ENCODE results near the gene CHST11. TPM values are rescaled to one million over a fixed set of nuclear protein-coding genes. Genes with fewer than 3 reads are reported as not detected.

CHST11 gene
- total RNA-seq, 1 experiment from 2014 or later, result 6.7 TPM

- Histone ChIP-seq H2BK12ac (ENCODE audit: insufficient read length, low read depth, low read length) (no peak overlapping the region), H3T11ph (ENCODE audit: low read length) (no peak overlapping the region), H3K9ac (ENCODE audit: extremely low read depth, insufficient read length, low read length) (no peak overlapping the region), H4K20me1 (ENCODE audit: control insufficient read depth, insufficient read depth, insufficient read length) (no peaks in the 10 kb centered on the region), H3K18ac (ENCODE audit: insufficient read length, low read depth, low read length) (no peak overlapping the region), H2AK5ac (ENCODE audit: insufficient read length, low read length) (no peak overlapping the region), H4K91ac (ENCODE audit: insufficient read length, low read depth, low read length) (no peak overlapping the region), H3K4me1 (ENCODE audit: insufficient read depth, low read length) (no peaks in the 10 kb centered on the region; the same call in 1 of the 2 replicates), H3K9me3 (ENCODE audit: control insufficient read depth, low read depth, low read length) (no peaks in the 10 kb centered on the region), H2BK120ac (ENCODE audit: low read depth, low read length, poor library complexity, severe bottlenecking) (no peak overlapping the region), H3K4ac (ENCODE audit: low read depth, low read length) (no peak overlapping the region), H4K5ac (ENCODE audit: insufficient read length, low read depth, low read length) (no peak overlapping the region), H3K79me1 (ENCODE audit: insufficient read depth, low read depth, low read length, poor library complexity, severe bottlenecking) (no peaks in the 10 kb centered on the region), H4K8ac (replicated peaks; ENCODE audit: insufficient read length, low read depth, low read length) (no peak overlapping the region), H3K23ac (ENCODE audit: insufficient read length, low read depth, low read length) (no peak overlapping the region), H2BK5ac (ENCODE audit: insufficient read length, low read length) (no peak overlapping the region), H3K27ac (ENCODE audit: insufficient read length, low read depth, low read length) (no peak overlapping the region), H3K79me2 (ENCODE audit: insufficient read depth, low read length) (no peaks in the 10 kb centered on the region), H2AFZ (ENCODE audit: low read length) (no peak overlapping the region), H2BK15ac (ENCODE audit: low read depth, low read length) (no peak overlapping the region), H3K56ac (ENCODE audit: insufficient read length, low read depth, low read length) (no peak overlapping the region), H3K4me2 (ENCODE audit: insufficient read depth, insufficient read length, low read length) (no peak overlapping the region), H3K14ac (ENCODE audit: insufficient read depth, low read length) (no peak overlapping the region), H2BK20ac (ENCODE audit: low read depth, low read length, poor library complexity, severe bottlenecking) (no peak overlapping the region), H3K27me3 (ENCODE audit: insufficient read depth, low read length) (no peaks in the 10 kb centered on the region), H3K23me2 (ENCODE audit: insufficient read length, low read depth, low read length, poor library complexity, severe bottlenecking) (no peaks in the 10 kb centered on the region)
- Mint-ChIP-seq H3K27me3 (ENCODE audit: low read depth) (no peaks in the 10 kb centered on the region; the same call in 1 of the 2 replicates), H3K4me1 (peaks cover 16 to 20% of the 10 kb centered on the region in 2 experiments), H3K9me3 (no peaks in the 10 kb centered on the region), H3K27ac (no peak overlapping the region), H3K36me3 (ENCODE audit: insufficient read depth in 1 of 3, low read depth in 3 of 3) (no peaks in the 10 kb centered on the region; a peak in 1 of 7 replicates), H3K4me3 (no peak overlapping the region)
- no peak for TF ChIP-seq CTCF (conservative IDR thresholded peaks at IDR 0.05)
- WGBS (ENCODE audit: extremely low coverage, insufficient read length, low lambda C conversion rate), result no CpG with 5 or more reads among the region's 5 CpGs
- DNase-seq, result no peak
Measured at GRCh38 chr12:104618691-104619090, 161.9 kb downstream of the CHST11 start.
